Naive thymus-derived CD8-positive, alpha-beta T cell (primary cell): Measurements from ENCODE around the gene OTOG. TPM values are rescaled to one million over a fixed set of nuclear protein-coding genes. Genes with fewer than 3 reads are reported as not detected.

Experiments
- ATAC-seq, 2 donors: fragments of 150-1000 bp; cut with Tn5 transposase in 1 of 2; sonication (Bioruptor Pico), chemical (Tn5 transposase) in 1 of 2; 1 replicate in 1 of 2; 2 replicates in 1 of 2; pipeline ENCODE4 v1.10.0; 2021; ENCODE audit warnings: mild to moderate bottlenecking in 2 of 2, moderate library complexity in 2 of 2
- POLR2A ChIA-PET: fragments of 350-600 bp; sonication (Branson Sonifier 250); formaldehyde crosslinking; loops from one replicate; lab custom pipeline; 2021; ENCODE audit warnings: antibody characterized with exemption; lab: Charles Lee
- DNase-seq, 10 donors: peaks; one replicate each; pipeline versions ENCODE4 v3.0.0 to v3.0.0-alpha.2; 2020 to 2022
- H3K27ac Mint-ChIP-seq, 10 donors: one replicate each; pipeline ENCODE4 v1.8.0; 2020 to 2022; ENCODE audit warnings: mild to moderate bottlenecking in 10 of 10, mixed read lengths in 10 of 10, moderate library complexity in 4 of 10, inconsistent platforms in 1 of 10
- H3K27me3 Mint-ChIP-seq, 5 donors: one replicate each; pipeline ENCODE4 v1.8.0; 2021 to 2022; ENCODE audit warnings: mixed read lengths in 5 of 5
- H3K36me3 Mint-ChIP-seq, 3 donors: one replicate each; pipeline ENCODE4 v1.8.0; 2020 to 2022; ENCODE audit warnings: mixed read lengths in 3 of 3, mild to moderate bottlenecking in 2 of 3, inconsistent platforms in 1 of 3
- H3K4me1 Mint-ChIP-seq, 4 donors: one replicate each; pipeline ENCODE4 v1.8.0; 2021 to 2022; ENCODE audit warnings: mixed read lengths in 4 of 4
- H3K4me3 Mint-ChIP-seq, 10 donors: one replicate each; pipeline ENCODE4 v1.8.0; 2020 to 2022; ENCODE audit warnings: mild to moderate bottlenecking in 10 of 10, mixed read lengths in 10 of 10, moderate library complexity in 6 of 10, inconsistent platforms in 1 of 10
- H3K9me3 Mint-ChIP-seq, 9 donors: one replicate each; pipeline ENCODE4 v1.8.0; 2020 to 2022; ENCODE audit warnings: mixed read lengths in 9 of 9, mild to moderate bottlenecking in 3 of 9, inconsistent platforms in 1 of 9, moderate library complexity in 1 of 9
- polyA plus RNA-seq, 3 donors: library from polyadenylated mRNA; unstranded; fragments of 300-500 nt; fragmentation: Illumina TruSeq; gene quantifications; one replicate each; pipeline ENCODE4 v1.2.3, GENCODE V29; 2021
- total RNA-seq, 8 experiments: library from RNA in 2 of 8; stranded (reverse) in 2 of 8; gene quantifications; one replicate each; pipeline ENCODE4 v1.2.3 and lab custom pipeline; 2021 to 2026

The OTOG gene
- total and polyA plus RNA-seq, 5 experiments from 2014 or later = not detected

DNA sequence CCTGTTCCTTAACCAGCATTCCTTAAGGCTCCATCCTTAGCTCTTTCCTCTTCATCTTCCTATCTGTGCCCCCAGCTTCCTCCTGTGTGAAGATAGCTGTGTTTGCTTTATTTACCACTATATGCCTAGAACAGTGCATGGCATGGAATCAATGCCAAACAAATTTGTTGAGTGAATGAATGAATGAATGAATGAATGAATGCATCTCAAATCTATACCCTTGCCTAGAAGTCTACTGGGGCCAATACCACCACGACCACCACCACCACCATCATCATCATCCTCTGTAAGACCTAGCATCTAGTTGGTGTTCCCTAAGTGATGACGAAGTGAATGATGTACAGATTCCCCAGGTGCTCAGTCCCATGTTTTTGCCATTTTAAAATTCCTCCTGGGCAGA is 819 bp upstream of the OTOG start:
- Mint-ChIP-seq H3K27ac (peak overlapping the region in 1 of 10 donors; percentile 82), H3K36me3 (no peaks in the 10 kb centered on the region), H3K27me3 (peaks cover 26 to 41% (median 37%) of the 10 kb centered on the region in 5 donors), H3K4me1 (peaks cover 0 to 7% (median 3%) of the 10 kb centered on the region in 4 donors), H3K4me3 (no peak overlapping the region), H3K9me3 (no peaks in the 10 kb centered on the region)
- DNase-seq (no peak), ATAC-seq (no peak)
- POLR2A ChIA-PET = no interaction called here

DNA sequence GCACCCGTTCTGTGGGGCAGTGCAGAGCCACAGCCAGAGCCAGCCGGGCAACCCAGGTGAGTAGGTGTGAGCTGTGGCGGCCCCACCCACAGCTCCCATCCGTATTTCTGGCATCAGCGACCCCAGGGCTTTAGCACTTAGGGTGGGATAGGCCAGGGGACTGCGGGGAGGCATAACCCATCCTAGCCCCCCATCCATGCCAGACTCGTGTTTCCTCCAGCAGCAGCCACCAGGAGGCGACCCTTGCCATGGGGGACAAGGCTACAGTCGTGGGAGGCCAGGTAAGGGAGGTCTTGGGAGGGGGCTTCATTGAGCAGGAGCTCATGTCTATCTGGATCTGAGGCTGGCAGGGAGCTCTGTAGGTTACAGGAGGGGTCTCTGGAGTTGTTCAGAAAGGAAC is 873 bp downstream of the OTOG start:
- no peak for ATAC-seq
- peak in 1 of 10 donors; percentile 44 for DNase-seq
- H3K36me3 Mint-ChIP-seq = no peaks in the 10 kb centered on the region
- no peaks in the 10 kb centered on the region for H3K9me3 Mint-ChIP-seq
- H3K27ac Mint-ChIP-seq = no peak overlapping the region
- no peak overlapping the region for H3K4me3 Mint-ChIP-seq
- H3K27me3 Mint-ChIP-seq = peaks cover 25 to 50% (median 42%) of the 10 kb centered on the region in 5 donors
- POLR2A ChIA-PET = no interaction called here
- H3K4me1 Mint-ChIP-seq = peaks cover 0 to 7% (median 3%) of the 10 kb centered on the region in 4 donors

- DNase-seq = peak in 1 of 10 donors; percentile 15
Observed at GRCh38 chr11:17548444-17548843, 1.4 kb downstream of the OTOG start.

DNA sequence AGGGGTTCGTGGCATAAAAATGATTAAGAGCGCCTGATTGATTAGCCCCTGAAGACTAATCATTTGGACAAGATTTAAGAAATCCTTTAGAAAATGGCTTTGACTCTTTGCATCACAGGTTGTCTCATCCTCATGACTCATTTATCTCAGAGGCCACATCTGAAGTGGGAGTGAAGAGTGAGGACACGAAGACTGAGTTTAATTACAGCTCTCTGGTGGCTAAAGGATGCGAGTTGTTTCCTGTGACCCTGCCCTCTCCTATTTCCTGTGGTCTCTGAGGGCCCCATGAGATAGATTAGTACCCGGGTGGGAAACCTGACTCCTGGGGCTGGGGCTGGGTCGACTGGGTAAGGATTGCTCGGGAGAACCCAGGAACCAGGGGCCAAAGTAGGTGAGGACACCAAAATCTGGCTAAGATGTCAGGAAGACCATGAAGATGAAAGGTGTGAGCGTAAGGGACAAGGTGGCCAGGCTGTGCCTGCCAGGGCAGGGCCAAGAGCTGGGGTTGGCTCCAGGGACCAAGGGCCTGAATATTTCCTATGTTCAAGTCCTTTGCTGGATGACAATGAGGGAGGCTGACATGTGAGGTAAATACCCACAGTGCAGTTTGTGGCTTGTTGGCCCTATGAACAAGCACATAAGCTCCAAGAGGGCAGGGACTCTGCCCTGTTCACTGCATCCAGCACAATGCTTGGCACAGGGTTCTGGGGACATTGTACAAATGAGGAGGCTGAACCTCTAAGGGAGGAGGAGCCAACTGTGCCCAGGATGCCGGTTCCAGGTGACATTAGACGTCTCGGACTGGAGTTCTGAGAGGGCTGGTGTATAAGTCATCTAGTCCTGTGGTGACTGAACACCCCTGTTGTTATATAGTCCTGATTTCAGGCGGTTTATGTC is 3.6 kb downstream of the OTOG start:
- peak in 1 of 10 donors; percentile 32 for DNase-seq
- Mint-ChIP-seq H3K9me3 (no peaks in the 10 kb centered on the region), H3K27ac (peak overlapping the region in 1 of 10 donors; percentile 61), H3K36me3 (no peaks in the 10 kb centered on the region), H3K4me3 (no peak overlapping the region), H3K4me1 (peaks cover 0 to 3% (median under 1%) of the 10 kb centered on the region in 4 donors), H3K27me3 (peaks cover 16 to 41% (median 31%) of the 10 kb centered on the region in 5 donors)
- no peak for ATAC-seq
- POLR2A ChIA-PET = no interaction called here

More at GRCh38 chr11:17548444-17548843, 1.4 kb downstream of the OTOG start:
- Mint-ChIP-seq H3K4me3 (no peak overlapping the region), H3K27me3 (peaks cover 25 to 50% (median 41%) of the 10 kb centered on the region in 5 donors), H3K4me1 (peaks cover 0 to 7% (median 3%) of the 10 kb centered on the region in 4 donors), H3K9me3 (no peaks in the 10 kb centered on the region), H3K27ac (no peak overlapping the region), H3K36me3 (no peaks in the 10 kb centered on the region)
- POLR2A ChIA-PET = interaction anchor here (0.6 kb wide), 1 partner anchor 29 kb away, joined by 5 read pairs; no protein-coding TSS in a partner anchor
- no peak for ATAC-seq

- DNase-seq = peak in 1 of 10 donors; percentile 53
Observed at GRCh38 chr11:17551347-17552040, 4.4 kb downstream of the OTOG start.

DNA sequence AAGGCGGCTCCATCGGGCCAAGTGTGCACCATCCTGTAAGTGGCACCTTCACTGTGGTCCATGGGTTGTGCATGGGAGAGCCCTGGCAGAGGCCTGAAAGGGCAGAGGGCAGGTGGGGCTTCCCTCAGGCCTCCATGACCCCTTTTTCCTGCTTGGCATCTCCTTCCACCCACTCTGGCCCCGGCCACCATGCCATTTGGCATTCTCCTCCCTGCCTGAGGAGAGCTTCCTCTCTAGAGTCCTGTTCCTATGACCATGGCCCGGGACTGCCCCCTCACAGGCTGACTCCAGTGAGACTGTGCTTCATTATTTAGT is 4.9 kb downstream of the OTOG start:
- Mint-ChIP-seq H3K27me3 (peaks cover 7 to 33% (median 20%) of the 10 kb centered on the region in 5 donors), H3K4me3 (no peak overlapping the region), H3K9me3 (no peaks in the 10 kb centered on the region), H3K36me3 (no peaks in the 10 kb centered on the region), H3K4me1 (peaks cover 0 to 2% (median 0%) of the 10 kb centered on the region in 4 donors), H3K27ac (no peak overlapping the region)
- POLR2A ChIA-PET = no interaction called here
- ATAC-seq = no peak
- DNase-seq = peak in 1 of 10 donors; percentile 21

More at GRCh38 chr11:17551347-17552040, 4.4 kb downstream of the OTOG start:
- Mint-ChIP-seq H3K27ac (no peak overlapping the region), H3K36me3 (no peaks in the 10 kb centered on the region), H3K4me1 (peaks cover 0 to 2% (median 0%) of the 10 kb centered on the region in 4 donors), H3K27me3 (peaks cover 8 to 38% (median 24%) of the 10 kb centered on the region in 5 donors), H3K4me3 (no peak overlapping the region), H3K9me3 (no peaks in the 10 kb centered on the region)
- POLR2A ChIA-PET = no interaction called here
- ATAC-seq = no peak

DNA sequence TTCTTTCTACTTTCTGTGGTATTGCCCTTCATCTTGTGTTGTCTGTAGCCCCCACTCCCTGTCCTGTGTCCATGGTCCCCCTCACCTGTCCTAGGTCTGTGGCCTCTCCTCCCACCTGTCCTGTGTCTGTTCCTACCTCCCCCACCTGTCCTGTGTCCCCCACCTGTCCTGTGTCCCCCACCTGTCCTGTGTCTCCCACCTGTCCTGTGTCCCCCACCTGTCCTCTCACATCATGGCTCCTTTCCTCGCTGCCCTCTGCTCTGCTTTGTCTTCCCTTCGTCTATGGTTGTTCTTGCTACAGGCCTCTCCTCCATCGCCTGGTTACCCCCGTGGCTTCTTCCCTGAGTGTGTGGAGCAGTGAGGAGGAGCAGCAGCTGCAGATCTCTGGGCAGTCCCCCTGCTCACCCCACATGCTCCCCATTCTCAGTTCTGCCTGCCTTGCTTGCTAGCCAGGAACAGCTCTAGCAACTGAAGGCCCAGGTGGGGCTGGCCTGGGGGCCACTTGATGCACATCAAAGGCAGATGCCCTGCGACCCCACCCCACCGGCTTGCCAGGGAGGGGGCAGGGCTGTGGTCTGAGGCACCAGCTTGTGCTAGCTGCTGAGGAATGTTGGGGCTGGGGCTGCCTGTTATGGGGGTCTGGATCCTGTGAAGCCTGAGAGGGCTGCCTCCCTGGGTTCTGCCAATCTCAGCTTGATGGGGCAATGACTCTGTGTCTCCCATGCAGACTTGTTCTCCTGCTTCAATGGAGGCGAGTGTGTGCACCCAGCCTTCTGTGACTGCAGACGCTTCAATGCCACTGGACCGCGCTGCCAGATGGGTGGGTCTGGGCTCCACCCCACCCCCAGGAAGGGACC is 5.6 kb downstream of the OTOG start:
- Mint-ChIP-seq H3K9me3 (no peaks in the 10 kb centered on the region), H3K36me3 (no peaks in the 10 kb centered on the region), H3K4me1 (peaks cover 0 to 2% (median 0%) of the 10 kb centered on the region in 4 donors), H3K27ac (peak overlapping the region in 1 of 10 donors; percentile 69), H3K27me3 (peaks cover 2 to 27% (median 20%) of the 10 kb centered on the region in 5 donors), H3K4me3 (no peak overlapping the region)
- peak in 1 of 10 donors; percentile 60 for DNase-seq
- POLR2A ChIA-PET = no interaction called here
- no peak for ATAC-seq

DNA sequence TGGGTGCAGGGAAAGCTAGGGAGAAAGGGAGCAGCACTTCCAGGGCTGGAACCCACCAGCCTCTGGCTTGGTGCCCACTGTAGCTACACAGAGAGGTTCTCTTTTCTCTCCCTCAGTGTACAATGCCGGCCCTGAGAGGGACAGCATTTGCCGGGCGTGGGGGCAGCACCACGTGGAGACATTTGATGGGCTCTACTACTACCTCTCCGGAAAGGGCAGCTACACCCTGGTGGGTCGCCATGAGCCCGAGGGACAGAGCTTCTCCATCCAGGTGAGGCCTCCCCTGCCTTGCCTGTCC is 6.1 kb downstream of the OTOG start:
- POLR2A ChIA-PET = no interaction called here
- no peak overlapping the region for H3K4me3 Mint-ChIP-seq
- DNase-seq = peak in 1 of 10 donors; percentile 41
- no peak for ATAC-seq
- H3K4me1 Mint-ChIP-seq = peaks cover 0 to 2% (median 0%) of the 10 kb centered on the region in 4 donors
- no peaks in the 10 kb centered on the region for H3K36me3 Mint-ChIP-seq
- H3K9me3 Mint-ChIP-seq = no peaks in the 10 kb centered on the region
- H3K27me3 Mint-ChIP-seq = peaks cover 2 to 26% (median 21%) of the 10 kb centered on the region in 5 donors
- no peak overlapping the region for H3K27ac Mint-ChIP-seq

DNA sequence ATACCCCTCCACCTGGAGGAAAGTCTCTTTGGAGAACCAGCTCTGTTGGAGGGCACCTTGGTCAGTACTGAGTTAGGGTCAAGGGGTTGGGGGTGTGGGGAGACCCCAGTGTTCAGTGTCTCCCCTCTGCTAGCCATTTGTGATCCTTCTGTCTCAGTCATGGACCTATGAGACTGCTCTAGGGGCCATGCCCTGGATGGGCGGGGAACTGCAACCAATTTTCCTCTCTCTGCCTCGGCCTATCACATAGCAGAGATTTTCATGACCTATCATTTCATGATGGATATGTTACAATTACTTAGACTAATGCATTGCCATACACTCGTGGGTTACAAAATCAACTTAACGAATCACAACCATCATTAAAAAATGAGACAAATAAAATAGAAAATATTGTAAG is 7.4 kb downstream of the OTOG start:
- peaks cover 0 to 29% (median 23%) of the 10 kb centered on the region in 5 donors for H3K27me3 Mint-ChIP-seq

DNA sequence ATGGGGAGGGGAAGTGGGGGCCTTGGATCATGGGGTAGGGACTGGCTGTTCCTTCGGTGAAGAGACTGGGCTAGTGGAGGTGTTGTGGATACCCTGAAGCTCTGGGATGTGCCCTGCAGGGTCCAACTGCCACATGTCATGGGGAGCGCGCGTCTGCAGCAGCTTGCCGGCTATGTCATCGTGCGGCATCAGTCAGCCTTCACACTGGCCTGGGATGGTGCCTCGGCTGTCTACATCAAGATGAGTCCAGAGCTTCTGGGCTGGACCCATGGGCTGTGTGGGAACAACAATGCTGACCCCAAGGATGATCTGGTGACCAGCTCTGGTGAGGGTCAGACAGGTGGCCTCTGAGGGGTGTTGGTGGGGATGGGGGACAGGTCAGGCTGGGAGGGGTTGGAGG is 9.9 kb downstream of the OTOG start:
- no peaks in the 10 kb centered on the region for H3K36me3 Mint-ChIP-seq
- H3K27me3 Mint-ChIP-seq = peaks cover 2 to 29% (median 23%) of the 10 kb centered on the region in 5 donors
- peak in 1 of 10 donors; percentile 57 for DNase-seq
- POLR2A ChIA-PET = no interaction called here
- H3K9me3 Mint-ChIP-seq = no peaks in the 10 kb centered on the region
- H3K27ac Mint-ChIP-seq = no peak overlapping the region
- no peak for ATAC-seq
- H3K4me1 Mint-ChIP-seq = peaks cover 0 to 2% (median 0%) of the 10 kb centered on the region in 4 donors
- no peak overlapping the region for H3K4me3 Mint-ChIP-seq

More for the DNA sequence above, 7.4 kb downstream of the OTOG start:
- ATAC-seq (no peak), DNase-seq (peak in 1 of 10 donors; percentile 15)
- Mint-ChIP-seq H3K36me3 (no peaks in the 10 kb centered on the region), H3K9me3 (no peaks in the 10 kb centered on the region), H3K4me1 (peaks cover 0 to 2% (median 0%) of the 10 kb centered on the region in 4 donors), H3K4me3 (no peak overlapping the region), H3K27ac (no peak overlapping the region)
- POLR2A ChIA-PET = no interaction called here

DNA sequence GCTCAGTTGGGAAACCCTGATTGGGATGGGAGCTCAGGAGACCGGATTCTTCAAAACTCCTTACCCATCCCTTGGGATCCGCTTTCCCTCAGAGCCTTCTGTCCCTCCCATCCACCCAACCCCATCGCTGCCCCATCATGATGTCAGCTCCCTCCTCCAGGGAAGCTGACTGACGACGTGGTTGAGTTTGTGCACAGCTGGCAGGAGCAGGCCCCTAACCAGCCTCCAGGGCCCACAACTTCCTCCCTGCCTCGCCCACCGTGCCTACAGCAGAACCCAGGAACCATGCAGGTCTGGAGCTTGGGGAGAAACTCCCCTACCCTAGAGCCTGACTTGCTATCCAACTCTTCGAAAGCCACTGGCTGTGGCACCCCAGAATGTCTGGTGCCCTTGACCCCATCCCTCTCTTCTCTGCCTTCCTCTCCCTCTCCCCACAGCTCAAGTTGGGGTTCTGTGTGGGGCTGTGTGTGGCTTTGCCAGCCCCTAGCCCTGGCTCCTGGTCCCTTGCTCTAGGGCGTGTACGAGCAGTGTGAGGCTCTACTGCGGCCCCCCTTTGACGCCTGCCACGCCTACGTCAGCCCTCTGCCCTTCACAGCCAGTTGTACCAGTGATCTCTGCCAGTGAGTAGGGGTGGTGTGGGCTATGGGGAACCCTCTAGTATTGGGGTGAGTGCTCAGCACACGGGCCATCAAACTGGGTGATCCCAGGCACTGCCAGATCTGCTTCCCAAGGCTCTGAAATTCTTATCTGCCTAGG is 11.1 kb downstream of the OTOG start:
- POLR2A ChIA-PET = no interaction called here
- H3K36me3 Mint-ChIP-seq = no peaks in the 10 kb centered on the region
- peaks cover 2 to 20% (median 18%) of the 10 kb centered on the region in 5 donors for H3K27me3 Mint-ChIP-seq
- H3K4me3 Mint-ChIP-seq = no peak overlapping the region
- DNase-seq (peak in 1 of 10 donors; percentile 27), ATAC-seq (no peak)
- no peak overlapping the region for H3K27ac Mint-ChIP-seq
- peaks cover 0 to 2% (median 0%) of the 10 kb centered on the region in 4 donors for H3K4me1 Mint-ChIP-seq
- no peaks in the 10 kb centered on the region for H3K9me3 Mint-ChIP-seq
